ENCODE data around the gene ESRRG. TPM values are rescaled to one million over a fixed set of nuclear protein-coding genes. Genes with fewer than 3 reads are reported as not detected.

ESRRG gene
- total and polyA plus RNA-seq, 2 experiments from 2014 or later = 1.2 to 1.7 TPM

DNA sequence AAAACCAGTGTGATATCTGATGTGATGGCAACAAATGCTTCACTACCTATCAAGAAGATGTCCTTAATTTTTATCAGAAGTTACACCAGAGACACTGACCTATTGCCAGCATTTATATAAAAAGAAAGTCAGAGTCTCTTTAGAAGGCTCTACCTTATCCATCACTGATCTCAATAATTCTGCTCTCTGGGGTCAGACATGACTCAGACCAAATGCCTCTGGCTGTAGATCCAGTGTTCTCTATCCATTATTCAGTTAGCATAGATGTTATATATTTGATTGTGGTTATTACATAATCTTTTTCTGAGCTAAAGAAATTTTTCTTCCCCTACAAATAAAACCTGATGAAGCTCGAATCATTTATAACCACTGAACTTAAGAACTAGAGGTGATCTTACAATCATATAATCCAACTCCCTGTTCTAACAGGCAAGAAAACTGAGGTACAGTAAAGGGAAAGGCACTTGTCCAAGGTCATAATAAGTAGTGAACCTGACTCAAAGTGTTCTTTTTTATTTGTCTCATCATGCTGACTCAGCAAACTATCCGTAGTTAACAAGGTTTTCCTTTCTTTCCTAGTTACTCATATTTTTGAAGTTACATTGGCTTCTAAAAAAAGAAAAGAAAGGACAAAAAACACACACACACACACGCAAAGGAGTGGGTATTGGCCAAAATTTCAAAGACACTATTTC, 43.6 kb upstream of the ESRRG start:
- H3K4me1 ChIP-seq (ENCODE audit: insufficient read depth) = peaks cover 4% of the 10 kb centered on the region; the same call in 1 of the 2 replicates
- H3K36me3 ChIP-seq (ENCODE audit: insufficient read depth) = no peaks in the 10 kb centered on the region
- H3K4me1 Mint-ChIP-seq = peaks cover 10% of the 10 kb centered on the region; the same call in 2 of the 3 replicates
- no peaks in the 10 kb centered on the region for H3K79me2 ChIP-seq (replicated peaks; ENCODE audit: insufficient read depth)
- H3K27ac ChIP-seq (ENCODE audit: low read depth) = no peak overlapping the region
- peak overlapping the region; percentile 83 for H2AFZ ChIP-seq
- no peak overlapping the region for H3K4me2 ChIP-seq
- no peak overlapping the region for H3K4me3 ChIP-seq
- TF ChIP-seq, protein P1, sequence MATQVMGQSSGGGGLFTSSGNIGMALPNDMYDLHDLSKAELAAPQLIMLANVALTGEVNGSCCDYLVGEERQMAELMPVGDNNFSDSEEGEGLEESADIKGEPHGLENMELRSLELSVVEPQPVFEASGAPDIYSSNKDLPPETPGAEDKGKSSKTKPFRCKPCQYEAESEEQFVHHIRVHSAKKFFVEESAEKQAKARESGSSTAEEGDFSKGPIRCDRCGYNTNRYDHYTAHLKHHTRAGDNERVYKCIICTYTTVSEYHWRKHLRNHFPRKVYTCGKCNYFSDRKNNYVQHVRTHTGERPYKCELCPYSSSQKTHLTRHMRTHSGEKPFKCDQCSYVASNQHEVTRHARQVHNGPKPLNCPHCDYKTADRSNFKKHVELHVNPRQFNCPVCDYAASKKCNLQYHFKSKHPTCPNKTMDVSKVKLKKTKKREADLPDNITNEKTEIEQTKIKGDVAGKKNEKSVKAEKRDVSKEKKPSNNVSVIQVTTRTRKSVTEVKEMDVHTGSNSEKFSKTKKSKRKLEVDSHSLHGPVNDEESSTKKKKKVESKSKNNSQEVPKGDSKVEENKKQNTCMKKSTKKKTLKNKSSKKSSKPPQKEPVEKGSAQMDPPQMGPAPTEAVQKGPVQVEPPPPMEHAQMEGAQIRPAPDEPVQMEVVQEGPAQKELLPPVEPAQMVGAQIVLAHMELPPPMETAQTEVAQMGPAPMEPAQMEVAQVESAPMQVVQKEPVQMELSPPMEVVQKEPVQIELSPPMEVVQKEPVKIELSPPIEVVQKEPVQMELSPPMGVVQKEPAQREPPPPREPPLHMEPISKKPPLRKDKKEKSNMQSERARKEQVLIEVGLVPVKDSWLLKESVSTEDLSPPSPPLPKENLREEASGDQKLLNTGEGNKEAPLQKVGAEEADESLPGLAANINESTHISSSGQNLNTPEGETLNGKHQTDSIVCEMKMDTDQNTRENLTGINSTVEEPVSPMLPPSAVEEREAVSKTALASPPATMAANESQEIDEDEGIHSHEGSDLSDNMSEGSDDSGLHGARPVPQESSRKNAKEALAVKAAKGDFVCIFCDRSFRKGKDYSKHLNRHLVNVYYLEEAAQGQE (IDR thresholded peaks at IDR 0.05; ENCODE audit: unreplicated experiment) = no peak
- TF ChIP-seq, protein P2, sequence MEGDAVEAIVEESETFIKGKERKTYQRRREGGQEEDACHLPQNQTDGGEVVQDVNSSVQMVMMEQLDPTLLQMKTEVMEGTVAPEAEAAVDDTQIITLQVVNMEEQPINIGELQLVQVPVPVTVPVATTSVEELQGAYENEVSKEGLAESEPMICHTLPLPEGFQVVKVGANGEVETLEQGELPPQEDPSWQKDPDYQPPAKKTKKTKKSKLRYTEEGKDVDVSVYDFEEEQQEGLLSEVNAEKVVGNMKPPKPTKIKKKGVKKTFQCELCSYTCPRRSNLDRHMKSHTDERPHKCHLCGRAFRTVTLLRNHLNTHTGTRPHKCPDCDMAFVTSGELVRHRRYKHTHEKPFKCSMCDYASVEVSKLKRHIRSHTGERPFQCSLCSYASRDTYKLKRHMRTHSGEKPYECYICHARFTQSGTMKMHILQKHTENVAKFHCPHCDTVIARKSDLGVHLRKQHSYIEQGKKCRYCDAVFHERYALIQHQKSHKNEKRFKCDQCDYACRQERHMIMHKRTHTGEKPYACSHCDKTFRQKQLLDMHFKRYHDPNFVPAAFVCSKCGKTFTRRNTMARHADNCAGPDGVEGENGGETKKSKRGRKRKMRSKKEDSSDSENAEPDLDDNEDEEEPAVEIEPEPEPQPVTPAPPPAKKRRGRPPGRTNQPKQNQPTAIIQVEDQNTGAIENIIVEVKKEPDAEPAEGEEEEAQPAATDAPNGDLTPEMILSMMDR (conservative IDR thresholded peaks at IDR 0.05; ENCODE audit: low read depth in 2 of 2) = no peak
- TF ChIP-seq, protein P3, sequence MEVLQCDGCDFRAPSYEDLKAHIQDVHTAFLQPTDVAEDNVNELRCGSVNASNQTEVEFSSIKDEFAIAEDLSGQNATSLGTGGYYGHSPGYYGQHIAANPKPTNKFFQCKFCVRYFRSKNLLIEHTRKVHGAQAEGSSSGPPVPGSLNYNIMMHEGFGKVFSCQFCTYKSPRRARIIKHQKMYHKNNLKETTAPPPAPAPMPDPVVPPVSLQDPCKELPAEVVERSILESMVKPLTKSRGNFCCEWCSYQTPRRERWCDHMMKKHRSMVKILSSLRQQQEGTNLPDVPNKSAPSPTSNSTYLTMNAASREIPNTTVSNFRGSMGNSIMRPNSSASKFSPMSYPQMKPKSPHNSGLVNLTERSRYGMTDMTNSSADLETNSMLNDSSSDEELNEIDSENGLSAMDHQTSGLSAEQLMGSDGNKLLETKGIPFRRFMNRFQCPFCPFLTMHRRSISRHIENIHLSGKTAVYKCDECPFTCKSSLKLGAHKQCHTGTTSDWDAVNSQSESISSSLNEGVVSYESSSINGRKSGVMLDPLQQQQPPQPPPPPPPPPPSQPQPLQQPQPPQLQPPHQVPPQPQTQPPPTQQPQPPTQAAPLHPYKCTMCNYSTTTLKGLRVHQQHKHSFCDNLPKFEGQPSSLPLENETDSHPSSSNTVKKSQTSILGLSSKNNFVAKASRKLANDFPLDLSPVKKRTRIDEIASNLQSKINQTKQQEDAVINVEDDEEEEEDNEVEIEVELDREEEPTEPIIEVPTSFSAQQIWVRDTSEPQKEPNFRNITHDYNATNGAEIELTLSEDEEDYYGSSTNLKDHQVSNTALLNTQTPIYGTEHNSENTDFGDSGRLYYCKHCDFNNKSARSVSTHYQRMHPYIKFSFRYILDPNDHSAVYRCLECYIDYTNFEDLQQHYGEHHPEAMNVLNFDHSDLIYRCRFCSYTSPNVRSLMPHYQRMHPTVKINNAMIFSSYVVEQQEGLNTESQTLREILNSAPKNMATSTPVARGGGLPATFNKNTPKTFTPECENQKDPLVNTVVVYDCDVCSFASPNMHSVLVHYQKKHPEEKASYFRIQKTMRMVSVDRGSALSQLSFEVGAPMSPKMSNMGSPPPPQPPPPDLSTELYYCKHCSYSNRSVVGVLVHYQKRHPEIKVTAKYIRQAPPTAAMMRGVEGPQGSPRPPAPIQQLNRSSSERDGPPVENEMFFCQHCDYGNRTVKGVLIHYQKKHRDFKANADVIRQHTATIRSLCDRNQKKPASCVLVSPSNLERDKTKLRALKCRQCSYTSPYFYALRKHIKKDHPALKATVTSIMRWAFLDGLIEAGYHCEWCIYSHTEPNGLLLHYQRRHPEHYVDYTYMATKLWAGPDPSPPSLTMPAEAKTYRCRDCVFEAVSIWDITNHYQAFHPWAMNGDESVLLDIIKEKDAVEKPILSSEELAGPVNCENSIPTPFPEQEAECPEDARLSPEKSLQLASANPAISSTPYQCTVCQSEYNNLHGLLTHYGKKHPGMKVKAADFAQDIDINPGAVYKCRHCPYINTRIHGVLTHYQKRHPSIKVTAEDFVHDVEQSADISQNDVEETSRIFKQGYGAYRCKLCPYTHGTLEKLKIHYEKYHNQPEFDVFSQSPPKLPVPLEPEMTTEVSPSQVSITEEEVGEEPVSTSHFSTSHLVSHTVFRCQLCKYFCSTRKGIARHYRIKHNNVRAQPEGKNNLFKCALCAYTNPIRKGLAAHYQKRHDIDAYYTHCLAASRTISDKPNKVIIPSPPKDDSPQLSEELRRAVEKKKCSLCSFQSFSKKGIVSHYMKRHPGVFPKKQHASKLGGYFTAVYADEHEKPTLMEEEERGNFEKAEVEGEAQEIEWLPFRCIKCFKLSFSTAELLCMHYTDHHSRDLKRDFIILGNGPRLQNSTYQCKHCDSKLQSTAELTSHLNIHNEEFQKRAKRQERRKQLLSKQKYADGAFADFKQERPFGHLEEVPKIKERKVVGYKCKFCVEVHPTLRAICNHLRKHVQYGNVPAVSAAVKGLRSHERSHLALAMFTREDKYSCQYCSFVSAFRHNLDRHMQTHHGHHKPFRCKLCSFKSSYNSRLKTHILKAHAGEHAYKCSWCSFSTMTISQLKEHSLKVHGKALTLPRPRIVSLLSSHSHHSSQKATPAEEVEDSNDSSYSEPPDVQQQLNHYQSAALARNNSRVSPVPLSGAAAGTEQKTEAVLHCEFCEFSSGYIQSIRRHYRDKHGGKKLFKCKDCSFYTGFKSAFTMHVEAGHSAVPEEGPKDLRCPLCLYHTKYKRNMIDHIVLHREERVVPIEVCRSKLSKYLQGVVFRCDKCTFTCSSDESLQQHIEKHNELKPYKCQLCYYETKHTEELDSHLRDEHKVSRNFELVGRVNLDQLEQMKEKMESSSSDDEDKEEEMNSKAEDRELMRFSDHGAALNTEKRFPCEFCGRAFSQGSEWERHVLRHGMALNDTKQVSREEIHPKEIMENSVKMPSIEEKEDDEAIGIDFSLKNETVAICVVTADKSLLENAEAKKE (CRISPR knock-in tag; IDR thresholded peaks at IDR 0.05) = no peak
- no peak for DNase-seq (ENCODE audit: low spot score)
- no peaks in the 10 kb centered on the region for H3K9me3 Mint-ChIP-seq
- peaks cover 4% of the 10 kb centered on the region for H3K27me3 Mint-ChIP-seq (ENCODE audit: insufficient read depth, low read depth, poor library complexity)
- H3K27me3 ChIP-seq (ENCODE audit: insufficient read depth) = no peaks in the 10 kb centered on the region
- H3F3A ChIP-seq (replicated peaks; ENCODE audit: low read depth) = no peaks in the 10 kb centered on the region
- no peaks in the 10 kb centered on the region; the same call in 1 of the 2 replicates for H3K9me2 ChIP-seq (ENCODE audit: insufficient read depth)
- no peak overlapping the region; the same call in 1 of the 2 replicates for H3K27ac Mint-ChIP-seq
- no peaks in the 10 kb centered on the region for H3K36me3 Mint-ChIP-seq (ENCODE audit: low read depth)
- no peaks in the 10 kb centered on the region for H4K20me1 ChIP-seq (replicated peaks; ENCODE audit: insufficient read depth)
- H3K4me3 Mint-ChIP-seq = no peak overlapping the region
- no peak for ATAC-seq

Data from GM23338 (cell line).